Fibroblast of gingiva (primary cell): Measurements from ENCODE around the gene RAC2.
"Not testable (repeated sequence)": the region's sequence is repeated elsewhere in the genome, so short reads cannot be mapped to it uniquely, and the experiment has no call there.

Source experiments
- DNase-seq: peaks from one replicate; pipeline ENCODE4 v3.0.0-alpha.2; 2011; ENCODE audit warnings: low read depth

Gene RAC2

GRCh38 chr22:37255558-37256006 is 11.5 kb upstream of the RAC2 start:
- no peak for DNase-seq

GRCh38 chr22:37254867-37255233 is 10.8 kb upstream of the RAC2 start:
- no peak for DNase-seq

- DNase-seq: no peak
These were observed 10.3 kb upstream of the RAC2 start for GRCh38 chr22:37254209-37254866.

- no peak for DNase-seq
These were observed 9.1 kb upstream of the RAC2 start for GRCh38 chr22:37253126-37253660.

- DNase-seq: not testable (repeated sequence)
These were observed 7.8 kb upstream of the RAC2 start for GRCh38 chr22:37251836-37252235.

- no peak for DNase-seq
These were observed 5.9 kb upstream of the RAC2 start for GRCh38 chr22:37249986-37250385.

- no peak for DNase-seq
These were observed 4.2 kb upstream of the RAC2 start for GRCh38 chr22:37248251-37248650.

- DNase-seq: no peak
These were observed 1.7 kb upstream of the RAC2 start for GRCh38 chr22:37245740-37246139.

GRCh38 chr22:37244922-37245722 is 1.1 kb upstream of the RAC2 start:
- DNase-seq: no peak

GRCh38 chr22:37243402-37244113 is 511 bp downstream of the RAC2 start:
- no peak for DNase-seq

- DNase-seq: no peak
These were observed 1.6 kb downstream of the RAC2 start for GRCh38 chr22:37242395-37242918.

- DNase-seq: no peak
These were observed 2.5 kb downstream of the RAC2 start for GRCh38 chr22:37241351-37242142.

- no peak for DNase-seq
These were observed 3.1 kb downstream of the RAC2 start for GRCh38 chr22:37240941-37241320.

- no peak for DNase-seq
These were observed 3.7 kb downstream of the RAC2 start for GRCh38 chr22:37240240-37240940.

- DNase-seq: no peak
These were observed 4.5 kb downstream of the RAC2 start for GRCh38 chr22:37239336-37240239.

GRCh38 chr22:37237371-37238268 is 6.4 kb downstream of the RAC2 start:
- DNase-seq: no peak

GRCh38 chr22:37235897-37236607 is 8.0 kb downstream of the RAC2 start:
- DNase-seq: no peak
